Measurements from ENCODE around the gene CCDC186.

The CCDC186 gene

DNA sequence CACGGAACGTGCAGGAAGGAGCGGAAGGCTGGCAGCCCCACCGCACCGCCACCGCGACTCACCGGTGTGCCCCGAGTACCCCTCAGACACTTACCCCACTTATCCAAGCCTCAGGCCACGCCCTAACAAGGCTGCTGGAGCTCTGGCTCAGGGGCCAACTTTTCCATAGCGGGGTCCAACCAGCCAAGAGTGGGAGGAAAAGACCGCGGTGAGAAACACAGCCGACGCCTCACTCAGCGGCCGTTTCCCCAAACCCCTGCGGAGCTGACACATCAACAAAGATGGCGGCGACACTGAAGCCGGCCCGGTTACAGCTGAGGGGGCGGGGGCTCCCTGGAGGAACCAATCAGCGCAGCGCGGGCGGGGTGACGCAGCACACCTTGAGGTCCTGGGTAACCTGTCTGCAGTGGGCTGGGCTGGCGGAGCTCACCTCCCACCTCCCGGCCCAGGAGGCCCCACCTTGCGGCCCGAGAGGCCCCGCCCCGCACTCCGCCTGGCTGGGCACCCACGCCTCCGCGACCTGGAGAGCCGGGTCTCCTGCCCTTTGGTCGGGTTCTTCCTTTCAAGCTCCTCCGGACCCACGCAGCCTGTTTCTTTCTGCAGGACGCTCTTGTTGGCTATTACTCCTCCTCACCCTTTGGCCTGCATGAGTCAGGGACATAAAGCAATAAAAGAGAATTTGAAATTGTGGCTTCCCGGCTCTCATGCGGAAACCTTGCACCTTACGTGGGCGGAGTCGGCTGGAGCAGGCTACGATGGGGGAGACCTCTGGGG, at the start of gene CCDC186:
Gene CCDC186 (minus strand): TSS at position 283 of the 774 bp plus-strand sequence. CDS start 10,935 bp downstream, outside the sequence.
- peak; percentile 53 to 74 for DNase-seq

DNA sequence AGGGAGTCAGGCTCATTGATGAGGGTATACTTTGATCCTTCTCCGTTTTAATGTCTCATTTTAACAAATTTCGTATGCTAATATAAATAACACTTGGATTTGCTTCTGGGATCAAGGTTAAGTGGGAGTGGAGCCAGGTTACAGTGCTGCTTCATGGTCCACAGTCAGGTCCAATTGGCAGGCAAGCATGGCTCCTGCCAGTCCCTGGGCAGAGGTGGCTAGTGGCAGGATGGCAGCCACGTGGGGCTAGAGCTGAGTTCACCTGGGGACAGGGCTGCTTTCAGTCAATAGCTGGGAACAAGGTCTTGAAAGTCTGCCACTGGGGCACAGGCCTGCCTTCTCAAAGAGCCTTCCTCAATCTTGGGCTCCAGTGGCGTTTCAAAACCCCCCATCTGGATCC, 49.1 kb upstream of the CCDC186 start:
- DNase-seq: no peak

DNA sequence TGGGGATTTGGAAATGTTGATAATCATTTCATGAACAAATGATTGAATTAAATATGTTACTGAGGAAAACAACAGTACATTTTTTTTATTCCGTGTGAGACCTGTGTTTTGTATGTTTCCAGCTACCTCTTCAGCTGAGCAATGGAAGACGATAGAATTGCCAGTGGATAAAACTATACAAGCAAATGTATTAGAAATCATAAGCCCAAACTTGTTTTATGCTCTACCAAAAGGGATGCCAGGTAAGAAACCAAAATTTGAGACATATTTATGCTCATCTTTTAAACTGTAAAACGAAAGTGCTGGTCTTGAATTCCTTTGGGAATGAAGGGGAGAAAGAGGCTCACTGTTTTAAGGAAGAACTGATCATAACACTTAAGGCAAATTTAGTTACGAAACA, 47.2 kb upstream of the CCDC186 start:
- DNase-seq: no peak

DNA sequence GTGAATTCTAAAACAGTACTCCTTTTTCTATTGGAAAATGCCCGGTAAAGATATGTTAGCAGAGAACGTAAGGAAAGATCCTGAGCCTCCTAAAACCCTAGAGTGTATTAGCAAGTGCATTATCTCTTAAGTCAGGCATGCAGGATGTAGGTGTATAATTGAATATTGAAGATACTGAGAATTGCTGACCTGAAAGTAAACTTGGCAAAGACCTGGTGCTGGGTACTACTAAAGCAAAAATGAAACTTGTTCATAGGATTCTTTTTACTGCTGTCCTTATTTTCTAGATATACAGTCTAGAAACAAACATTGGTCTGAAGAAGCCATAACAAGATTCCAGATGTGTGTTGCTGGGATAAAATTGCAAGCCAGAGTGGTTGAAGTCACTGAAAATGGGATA, 46.3 kb upstream of the CCDC186 start:
- no peak for DNase-seq

DNA sequence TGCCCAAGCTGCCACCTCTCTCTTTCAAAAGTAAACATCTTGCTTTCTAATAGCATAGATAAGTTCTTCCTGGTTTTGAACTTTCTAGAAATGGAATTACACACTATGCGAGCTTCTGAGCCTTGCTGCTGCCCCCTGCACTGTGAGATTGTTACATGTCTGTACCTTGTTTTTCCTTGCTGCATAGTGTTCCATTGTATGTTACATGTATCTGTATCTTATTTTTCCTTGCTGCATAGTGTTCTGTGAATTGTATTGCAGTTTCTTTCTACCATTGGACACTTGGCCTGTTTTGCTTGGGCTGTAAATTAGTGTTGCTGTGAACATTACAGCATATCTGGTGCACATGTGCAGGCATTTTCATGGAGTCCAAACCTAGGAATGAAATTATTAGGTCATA, 41.0 kb upstream of the CCDC186 start:
- DNase-seq: no peak

DNA sequence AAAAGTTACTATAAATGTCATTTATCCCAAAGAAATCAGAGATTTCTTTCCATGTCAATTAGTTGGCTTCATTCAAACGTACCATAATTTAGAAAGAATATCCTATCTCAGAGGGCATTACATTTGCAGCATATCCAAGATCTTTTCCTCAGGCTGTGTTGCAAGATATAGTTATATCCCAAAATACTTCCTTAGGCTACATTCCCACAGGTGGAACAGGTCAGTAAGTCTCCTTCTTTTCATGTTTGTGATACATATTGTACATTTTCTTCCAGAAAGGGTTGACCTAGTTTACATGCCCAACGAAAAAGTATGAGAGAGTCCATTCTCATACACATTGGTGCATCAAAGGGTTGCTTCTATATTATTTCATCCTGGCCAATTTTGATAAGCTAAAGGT, 38.1 kb upstream of the CCDC186 start:
- DNase-seq: no peak

DNA sequence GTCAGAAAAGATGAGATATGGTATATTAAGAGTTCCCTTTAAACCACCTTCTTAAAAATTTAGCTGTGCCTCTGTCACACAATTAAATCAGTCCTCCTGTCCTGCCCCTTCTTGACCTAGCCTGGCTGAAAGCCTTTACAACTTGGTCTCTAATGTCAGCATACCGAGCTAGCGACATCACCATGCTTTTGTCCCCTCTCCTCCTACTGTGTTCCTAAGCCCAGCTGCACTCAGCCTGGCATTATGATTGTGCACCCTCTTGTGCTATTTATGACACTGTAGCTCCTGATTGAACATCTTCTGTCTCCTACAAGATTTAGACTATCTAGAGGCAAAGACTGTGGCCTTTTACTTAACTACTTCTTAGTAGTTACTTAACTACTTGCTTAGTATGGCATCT, 34.3 kb upstream of the CCDC186 start:
- DNase-seq: no peak

DNA sequence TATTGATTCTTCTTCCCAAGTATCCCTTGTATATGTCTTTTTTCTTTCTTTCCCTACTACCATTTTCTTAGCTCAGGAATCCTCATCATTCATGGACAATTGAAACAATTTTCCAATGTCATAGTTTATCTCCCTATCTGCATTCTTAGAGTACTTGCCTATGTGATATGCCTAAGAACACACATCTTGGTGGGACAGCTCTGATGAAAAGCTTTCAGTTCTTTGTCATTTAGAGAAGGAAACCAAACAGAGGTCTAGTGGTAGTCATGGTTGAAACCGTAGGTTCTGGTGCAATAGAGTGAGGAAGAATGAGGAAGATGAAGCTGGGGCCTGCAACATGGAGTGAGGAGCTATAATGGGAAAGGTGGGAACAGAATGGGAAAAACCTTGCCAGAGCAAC, 33.3 kb upstream of the CCDC186 start:
- DNase-seq: no peak

DNA sequence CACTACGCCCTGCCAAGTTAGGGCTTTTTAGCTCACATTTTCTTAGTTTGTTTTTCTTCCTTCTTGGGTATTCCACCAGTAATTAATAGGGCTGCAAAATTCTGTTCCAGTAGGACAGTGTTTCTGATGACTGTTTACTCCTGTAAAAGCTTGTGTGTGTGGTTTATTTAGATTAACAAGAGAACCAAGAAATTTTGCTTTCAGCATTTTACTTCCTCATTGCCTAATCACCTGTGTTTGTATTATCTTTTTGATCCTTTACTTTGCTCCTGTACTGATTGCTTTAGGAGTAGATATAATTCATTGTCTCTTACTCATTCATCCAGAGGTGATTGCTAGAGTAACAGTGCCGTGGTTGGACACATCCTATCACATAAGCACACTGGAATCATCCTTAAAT, 32.9 kb upstream of the CCDC186 start:
- no peak for DNase-seq

DNA sequence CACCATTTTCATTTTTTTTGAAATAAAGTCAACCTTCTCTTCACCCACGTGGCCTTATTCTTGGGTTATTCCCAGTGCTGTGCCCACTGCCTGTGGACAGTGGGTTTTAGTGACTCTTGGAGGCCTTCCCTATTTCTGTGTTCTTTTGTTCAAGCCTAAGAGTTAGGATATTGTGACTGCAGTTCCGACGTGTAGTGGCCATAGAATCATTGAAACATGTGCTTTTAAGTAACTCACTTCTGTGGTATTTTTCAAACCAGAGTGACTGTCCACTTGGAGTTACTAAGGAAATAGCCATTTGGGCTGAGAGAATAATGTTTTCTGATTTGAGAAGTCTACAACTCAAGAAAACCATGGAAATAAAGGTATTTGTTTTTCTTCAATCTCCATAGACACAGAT, 28.8 kb upstream of the CCDC186 start:
- no peak for DNase-seq

DNA sequence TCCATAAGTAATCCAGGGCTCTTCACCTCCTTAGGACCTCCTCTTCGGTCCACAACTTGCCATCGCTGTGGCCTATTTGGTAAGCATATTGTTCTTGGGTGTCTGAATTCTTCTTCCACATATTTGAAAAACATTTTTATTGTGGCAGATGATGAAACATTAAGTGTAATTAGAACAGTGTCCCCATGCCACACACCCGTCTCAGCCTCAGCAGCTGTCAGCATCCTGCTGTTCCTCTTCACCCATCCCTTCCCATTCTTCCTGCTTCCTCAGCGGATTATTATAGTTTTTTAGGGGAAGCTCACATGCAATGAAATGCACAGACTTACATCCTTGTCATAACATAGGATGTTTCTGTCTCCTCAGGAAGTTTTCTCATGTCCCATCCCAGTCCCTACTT, 25.2 kb upstream of the CCDC186 start:
- no peak for DNase-seq

DNA sequence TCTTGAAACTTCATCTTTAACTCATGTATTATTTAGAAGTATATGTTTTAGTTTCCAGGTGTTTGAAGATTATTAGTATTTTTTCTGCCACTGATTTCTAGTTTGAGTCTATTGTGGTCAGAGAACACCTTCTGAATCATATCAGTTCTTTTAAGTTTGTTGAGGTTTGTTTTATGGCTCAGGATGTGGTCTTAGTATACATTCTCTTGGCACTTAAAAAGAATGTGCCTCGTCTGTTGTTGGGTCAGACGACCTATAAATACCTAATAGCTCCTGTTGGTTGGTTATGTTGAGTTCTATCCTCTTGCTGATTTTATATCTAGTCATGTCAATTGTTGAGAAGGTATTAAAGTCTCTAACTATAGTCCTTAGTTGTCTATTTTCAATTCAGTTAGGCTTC, 21.1 kb upstream of the CCDC186 start:
- DNase-seq: no peak

DNA sequence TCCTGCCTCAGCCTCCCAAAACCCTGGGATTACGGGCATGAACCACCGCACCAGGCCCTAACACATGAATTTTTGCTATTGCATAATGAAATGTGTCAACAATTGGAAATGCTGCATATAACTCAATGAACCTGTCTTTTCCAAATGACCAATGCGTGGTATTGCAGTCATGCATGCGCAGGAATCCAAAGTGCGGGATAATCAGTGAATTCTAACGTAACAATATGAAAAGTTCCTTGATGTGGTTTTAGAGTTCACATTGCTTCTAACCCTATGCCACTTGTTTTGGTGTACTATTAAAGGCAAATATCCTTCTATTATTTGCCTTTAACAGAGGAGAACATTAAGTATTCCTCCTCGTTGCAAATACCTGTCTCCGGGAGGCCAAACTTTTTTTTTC, 15.7 kb upstream of the CCDC186 start:
- no peak for DNase-seq

DNA sequence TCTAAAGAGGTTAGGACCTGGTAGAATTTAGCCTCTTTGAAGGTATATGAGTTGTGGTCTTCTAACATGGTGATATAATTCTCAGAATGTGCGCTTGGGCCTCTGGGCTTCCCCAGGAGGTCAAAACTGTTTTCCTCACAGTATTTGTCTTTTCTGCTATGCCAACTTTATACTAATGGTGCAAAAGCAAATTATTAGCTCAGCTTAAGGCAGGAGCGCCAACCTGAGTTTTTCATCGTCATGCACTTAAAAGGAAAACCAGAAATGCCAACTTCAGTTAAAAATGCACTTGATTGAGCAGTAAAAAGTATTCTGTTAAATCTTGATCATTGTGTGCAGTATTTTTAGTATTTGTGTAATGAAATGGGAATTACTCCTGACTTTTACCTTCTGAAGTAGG, 14.9 kb upstream of the CCDC186 start:
- DNase-seq: no peak

DNA sequence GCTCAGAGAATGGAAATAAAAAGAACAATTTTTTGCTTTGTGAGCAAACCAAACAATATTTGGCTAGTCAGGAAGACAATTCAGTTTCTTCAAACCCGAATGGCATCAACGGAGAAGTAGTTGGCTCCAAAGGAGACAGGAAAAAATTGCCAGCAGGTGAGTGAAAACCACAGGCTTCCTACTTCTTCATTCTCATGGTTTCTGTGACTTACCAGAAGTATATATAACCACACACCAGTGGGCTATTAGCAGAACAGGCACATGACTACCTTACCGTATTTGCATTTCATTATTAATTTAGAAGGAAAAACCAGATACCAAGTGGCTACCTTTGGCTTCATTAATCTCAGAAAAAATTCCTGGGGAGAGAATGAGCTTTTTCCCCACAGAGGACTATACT, 14.0 kb upstream of the CCDC186 start:
- DNase-seq: no peak

DNA sequence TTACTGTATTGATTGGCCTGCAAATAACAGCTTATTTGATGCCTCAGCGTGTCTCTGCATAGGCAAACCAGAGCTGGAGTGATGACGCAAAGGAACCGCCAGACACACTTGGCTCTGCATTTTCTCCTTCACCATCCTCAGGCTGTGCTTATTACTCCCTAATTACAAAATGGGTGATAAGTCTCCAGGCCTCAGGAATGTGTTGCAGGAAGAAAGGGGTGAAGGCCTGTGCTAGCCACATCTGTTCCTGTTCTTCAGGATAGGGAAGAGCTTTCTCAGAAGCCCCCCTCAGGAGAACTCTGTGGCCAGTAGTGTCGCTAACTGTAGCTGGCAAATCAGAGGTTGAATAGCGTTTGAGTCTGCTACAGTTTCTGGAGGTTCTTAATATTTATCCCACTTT, 10.3 kb upstream of the CCDC186 start:
- DNase-seq: no peak

DNA sequence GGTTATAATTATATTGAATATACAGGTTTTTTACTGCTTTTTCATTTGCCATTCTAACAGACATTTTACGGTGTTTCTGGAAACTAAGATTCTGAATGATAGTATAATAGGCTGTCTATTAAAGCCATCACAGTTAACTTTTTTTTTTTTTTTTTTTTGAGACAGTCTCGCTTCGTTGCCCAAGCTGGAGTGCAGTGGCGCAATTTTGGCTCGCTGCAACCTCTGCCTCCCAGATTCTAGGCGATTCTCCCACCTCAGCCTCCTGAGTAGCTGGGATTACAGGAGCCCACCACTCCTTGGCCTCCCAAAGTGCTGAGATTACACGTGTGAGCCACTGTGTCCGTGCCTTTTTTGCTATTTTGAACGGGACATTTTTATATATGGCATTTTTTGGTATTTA, 9.6 kb upstream of the CCDC186 start:
- no peak for DNase-seq

DNA sequence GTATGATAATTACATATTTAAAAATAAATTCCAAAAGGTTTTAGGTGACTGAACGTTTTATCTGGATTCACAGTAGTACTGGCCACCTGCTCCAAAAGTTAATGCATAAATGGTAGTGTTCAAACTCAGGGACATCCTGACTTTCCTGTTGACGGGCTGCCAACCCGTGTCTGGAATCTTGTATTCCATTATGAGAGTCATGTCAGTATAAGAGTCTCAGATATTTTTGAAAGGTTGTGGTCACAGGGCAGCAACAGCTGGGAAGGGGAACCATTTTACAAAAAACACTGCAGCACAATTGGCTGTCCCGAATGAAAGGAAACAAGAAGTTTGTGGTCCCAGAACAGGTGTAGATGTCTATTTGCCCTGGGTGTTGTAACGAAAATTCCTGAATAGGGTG, 8.0 kb upstream of the CCDC186 start:
- no peak for DNase-seq

DNA sequence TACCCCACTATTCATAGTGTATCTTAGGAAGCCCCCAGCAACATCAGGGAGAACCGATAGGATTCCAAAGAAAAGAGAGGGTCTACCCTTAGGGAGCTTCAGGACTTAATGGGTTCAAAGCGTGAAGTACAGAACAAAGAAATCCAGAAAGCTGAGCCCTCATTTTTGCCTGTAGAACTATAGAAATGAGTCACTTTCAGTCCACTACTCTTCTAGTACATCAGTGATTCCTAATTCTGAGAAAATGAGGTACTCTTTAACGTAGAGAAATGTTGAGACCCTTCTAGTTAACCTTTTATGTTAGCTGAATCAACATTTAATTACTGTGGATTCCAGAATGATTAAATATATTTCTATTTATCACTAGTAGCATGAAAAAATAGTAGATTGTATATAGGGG, 6.9 kb upstream of the CCDC186 start:
- DNase-seq: no peak

DNA sequence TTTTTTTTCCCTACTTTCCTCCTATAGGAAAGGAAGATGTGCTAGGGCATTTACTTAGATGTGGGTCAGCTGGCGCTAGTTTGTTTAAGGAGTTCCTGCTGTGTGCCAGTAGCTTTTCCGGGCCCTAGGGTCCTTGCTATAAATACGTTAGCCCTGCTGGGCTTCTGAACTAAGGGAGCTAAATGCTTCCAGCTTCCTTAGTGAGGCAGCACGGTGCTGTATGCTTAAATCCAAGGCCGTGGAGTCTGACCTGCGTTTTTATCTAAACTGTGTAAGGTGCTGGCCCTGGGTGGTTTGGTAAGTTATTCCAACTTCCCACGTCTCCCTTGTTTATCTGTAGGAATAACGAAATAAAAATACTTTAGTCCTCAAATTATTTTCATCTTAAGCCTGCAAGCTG, 5.7 kb upstream of the CCDC186 start:
- no peak for DNase-seq

DNA sequence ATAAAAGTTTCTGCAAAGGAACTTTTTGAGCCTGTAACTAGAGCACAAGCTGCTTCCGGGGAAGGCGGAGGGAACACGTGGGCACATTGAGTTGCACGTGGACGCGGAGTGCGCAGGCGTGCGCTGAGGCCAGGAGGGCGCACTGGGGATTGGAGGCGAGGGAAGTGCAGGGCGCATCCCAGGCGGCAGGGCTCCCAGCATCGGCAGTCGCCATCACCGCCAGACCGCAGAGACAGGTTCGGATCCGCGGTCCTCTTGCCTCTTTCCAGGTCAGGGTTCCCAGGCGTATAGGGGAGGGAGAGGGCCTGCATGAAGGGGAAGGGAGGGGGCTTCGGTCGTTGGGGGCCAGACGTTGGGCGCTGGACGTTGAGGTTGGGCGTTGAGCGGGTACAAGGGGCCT, 5.1 kb upstream of the CCDC186 start, which contains the start of gene TDRD1:
Gene TDRD1 (plus strand): TSS at position 206 of the 400 bp plus-strand sequence. CDS start 8,479 bp downstream, outside the sequence.
- DNase-seq: no peak

DNA sequence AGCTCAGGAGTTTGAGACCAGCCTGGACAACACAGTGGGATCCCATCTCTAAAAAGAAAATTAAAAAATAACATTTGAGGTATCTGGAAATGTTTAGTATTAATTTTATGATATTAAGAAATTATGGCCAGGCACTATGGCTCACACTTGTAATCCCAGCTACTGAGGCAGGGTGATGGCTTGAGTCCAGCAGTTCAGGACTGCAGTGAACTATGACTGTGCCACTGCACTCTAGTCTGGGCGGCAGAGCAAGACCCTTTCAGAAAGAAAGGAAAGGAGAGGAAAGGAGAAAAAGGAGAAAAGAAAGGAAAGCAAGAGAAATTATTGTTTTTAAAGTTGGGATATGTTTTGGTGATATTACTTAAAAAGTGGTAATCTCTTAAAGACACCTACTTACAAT, 2.5 kb upstream of the CCDC186 start:
- no peak for DNase-seq

DNA sequence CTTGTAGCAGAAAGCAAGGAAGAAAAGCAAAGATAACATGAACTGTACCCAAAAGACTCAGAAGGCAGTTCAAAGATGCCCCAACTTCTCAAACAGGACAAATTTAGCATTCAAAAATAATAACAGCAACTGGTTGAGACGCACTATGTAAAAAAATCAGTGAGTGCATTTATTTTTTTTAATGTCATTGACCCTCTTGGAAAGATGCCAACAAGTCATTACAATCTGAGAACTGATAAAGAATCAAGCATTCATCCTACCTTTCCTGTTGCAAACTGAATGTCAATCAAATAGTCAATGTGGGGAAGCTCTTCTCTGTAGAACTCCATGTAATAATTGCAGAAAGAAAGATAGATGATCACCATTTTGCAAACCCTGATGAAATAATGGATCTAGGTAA, 1.7 kb upstream of the CCDC186 start:
- no peak for DNase-seq

DNA sequence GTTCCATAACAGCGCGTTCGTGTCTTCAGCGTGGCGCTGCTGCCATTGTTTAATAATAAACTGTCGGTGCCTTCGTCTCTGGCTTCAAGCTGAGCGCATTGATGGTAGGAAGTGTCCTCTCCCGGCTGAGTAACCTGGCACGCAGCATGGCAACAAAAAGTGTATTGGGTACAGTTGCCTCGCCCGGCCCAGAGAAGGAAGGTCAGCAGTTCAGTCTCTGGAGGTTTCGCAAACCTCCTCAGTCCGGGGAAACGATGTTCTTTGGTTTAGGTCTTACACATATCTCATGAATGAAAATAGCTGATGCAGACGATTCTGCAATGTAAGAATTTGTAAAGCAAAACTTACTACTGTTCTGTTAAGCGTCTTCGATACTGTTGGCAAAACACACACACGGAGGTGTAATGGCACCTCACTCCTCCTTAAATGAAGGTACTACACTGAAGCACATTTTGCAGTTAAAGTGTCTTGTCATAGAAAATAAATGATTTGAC, 739 bp upstream of the CCDC186 start:
- peak in 1 of 2 donors; percentile 74 for DNase-seq

DNA sequence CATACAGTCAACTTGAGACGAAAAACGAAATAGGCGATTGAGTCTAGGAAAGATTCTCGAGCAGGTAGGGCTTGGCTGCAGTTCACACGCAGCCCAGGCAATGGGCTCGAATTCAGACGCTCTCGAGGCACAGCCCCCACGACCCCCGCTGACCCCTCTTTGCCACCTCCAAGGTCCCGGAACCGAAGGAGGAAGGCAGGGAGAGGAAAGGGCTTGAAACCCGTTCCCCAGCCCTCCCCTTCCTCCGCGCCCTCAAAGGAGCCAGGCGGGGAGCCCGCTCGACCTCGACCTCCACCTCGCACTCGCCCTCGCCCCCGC, 441 bp downstream of the CCDC186 start:
- DNase-seq: no peak

Data from bone marrow (tissue), 2 donors.